Right hindlimb (tissue), 1 donor: Measurements from ENCODE around the gene CCDC192.

Source experiments
- DNase-seq: peaks from one replicate; pipeline ENCODE4 v3.0.0-alpha.2; 2018

The CCDC192 gene

DNA sequence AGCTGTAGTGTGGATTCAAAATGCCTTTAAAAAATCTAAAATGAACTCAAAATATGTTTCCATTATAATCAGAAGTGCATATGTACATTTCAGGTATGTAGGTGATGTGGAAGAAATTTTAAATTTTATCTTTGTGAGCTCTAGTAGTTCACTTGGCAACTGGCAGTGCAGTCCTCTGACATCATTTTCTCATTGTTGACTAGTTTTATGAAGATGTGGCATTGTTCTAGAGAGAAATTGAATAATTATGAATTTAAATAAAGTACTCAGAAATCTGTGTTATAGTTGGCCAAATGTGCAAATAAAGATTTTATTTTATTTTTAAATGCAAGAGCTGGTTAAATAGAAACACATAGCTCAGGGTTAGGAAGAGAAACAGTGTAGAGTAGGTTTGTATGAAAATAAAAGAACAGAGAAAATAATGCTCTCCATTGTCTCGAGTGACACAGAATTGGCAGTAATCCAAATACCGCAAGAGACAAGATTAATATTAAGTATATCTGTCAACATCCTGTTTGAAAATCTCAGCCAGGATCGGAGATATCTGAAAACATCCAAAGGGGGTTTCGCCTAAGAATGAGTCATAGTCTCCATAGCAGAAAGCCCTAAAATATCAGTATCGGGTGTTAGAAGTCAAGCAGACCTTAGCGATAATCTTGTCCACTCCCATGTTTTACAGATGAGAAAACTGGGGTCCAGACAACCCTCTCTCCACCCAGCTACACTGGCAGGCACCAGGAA, 189.4 kb downstream of the CCDC192 start:
- DNase-seq: no peak

DNA sequence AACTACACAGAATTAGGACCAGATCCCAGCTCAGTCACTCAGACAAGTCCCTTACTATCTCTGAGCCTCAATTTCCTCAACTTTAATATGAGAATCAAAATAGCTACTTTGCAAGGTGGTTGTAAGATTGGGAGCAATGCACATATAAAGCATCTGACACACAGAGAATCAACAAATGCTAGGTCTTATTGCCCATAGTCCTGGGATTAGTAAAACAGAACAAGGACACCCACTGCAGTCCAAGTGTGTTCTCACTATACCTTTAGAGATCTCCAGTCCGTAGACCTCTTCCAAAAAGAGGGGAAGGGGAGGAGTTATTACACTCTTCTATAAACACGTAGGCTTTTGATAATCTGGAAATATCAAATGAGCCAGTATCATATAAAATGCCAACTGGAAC, 190.0 kb downstream of the CCDC192 start:
- DNase-seq: no peak

DNA sequence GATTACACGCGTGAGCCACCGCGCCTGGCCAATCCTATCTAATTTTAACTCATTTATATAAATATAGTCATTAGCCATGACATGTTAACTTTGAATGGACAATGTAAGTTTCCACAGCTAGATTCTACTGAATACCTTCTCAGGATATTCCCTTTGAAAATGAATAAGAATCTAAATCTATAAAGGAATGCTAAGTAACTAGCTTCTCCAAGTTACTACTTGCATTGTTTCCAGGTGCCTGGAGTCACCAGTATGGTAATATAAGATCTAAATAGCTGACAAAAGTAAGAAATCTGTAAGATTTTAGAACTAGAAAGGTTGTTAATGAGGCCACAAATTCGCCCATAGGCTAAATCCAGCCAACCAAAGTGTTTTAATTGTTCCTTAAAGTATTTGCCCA, 191.3 kb downstream of the CCDC192 start:
- DNase-seq: no peak

DNA sequence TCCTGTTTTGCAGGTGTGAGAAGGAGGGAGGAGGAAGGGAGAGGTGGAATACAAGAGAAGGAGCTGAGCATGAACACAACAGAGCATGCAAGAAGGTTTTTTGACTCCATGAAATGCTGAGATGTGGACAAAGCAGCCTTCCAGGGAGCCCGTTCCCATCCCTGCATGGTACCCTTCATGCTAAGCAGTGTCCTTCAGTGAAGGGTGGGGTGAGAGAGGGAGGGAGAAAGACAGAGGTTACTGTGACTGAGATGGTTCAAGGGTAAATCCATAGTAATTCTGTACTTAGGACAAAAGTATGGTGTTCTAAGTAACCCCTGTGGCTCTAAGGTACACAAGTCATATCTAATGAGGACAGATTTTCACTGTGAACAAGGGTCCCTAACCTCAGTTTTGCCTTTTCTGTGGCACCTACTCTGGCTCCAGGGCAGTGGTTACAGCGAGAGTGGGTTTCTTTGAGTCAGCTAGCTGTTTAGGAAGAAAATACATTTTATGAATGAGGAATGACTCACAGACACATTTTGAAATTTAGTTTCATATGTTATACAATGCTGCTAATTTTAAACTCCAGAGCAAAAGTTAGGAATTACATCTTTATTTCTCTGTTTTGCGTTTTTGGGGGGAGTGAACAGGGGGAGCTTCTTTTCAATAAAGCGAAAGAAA, 195.5 kb downstream of the CCDC192 start:
- no peak for DNase-seq

DNA sequence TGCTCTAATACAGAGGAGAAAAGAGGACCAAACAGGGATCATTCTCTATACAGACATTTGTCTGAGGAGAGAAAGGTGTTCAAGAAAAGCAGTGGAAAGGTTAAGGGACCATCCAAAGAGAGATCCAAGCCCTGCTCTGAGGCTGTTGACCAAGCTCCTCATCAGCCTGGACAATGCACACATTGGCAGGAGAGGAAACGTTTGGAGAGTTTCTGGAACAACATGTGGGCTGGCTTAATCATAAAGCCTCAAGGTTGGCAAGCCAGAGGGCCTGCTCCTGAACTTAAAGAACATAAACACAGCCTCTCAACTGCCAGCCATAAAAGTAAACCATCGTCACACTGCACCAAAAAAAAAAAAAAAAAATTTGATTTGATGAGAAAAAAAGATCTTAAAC, 196.0 kb downstream of the CCDC192 start:
- no peak for DNase-seq

DNA sequence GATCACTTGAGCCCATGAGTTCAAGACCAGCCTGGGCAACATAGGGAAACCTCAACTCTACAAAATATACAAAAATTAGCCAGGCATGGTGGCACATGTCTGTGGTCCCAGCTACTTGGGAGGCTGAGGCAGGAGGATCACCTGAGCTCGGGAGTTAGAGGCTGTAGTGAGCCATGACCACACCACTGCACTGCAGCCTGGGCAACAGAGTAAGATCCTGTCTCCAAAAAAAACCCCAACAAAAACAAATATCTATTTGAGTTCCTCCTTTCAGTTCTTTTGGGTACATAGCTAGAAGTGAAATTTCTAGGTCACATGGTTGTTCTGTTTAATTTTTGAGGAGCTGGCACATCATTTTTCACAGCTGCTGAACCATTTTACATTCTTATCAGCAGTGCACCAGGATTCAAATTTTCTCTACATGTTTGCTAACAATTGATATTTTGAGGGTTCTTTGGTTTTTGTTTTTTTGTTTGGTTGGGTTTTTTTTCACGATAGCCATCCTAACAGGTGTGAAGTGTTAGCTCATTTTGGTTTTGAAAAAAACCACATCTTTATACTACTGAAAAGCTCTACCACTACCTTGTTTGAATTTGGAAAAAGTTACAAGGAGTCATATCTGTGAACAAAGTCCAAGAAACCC, 203.5 kb downstream of the CCDC192 start:
- DNase-seq: no peak

DNA sequence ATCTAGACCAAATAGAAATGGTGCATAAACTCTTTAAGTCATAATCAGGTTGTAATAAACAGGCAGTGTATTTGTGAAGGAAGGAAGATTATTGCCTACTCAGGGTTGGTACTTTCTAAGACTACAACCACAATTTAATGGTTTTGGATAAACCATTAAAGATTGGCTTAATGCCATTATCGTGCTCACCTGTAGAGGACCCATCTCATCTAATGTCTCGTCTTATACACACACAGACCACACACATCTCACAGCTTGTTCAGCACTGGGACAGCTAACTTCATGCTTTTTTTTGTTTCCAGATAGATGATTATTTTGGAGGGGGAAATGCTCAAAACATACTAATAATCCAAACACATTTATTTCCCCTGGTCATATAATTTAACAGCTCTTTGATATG, 204.7 kb downstream of the CCDC192 start:
- DNase-seq: no peak

DNA sequence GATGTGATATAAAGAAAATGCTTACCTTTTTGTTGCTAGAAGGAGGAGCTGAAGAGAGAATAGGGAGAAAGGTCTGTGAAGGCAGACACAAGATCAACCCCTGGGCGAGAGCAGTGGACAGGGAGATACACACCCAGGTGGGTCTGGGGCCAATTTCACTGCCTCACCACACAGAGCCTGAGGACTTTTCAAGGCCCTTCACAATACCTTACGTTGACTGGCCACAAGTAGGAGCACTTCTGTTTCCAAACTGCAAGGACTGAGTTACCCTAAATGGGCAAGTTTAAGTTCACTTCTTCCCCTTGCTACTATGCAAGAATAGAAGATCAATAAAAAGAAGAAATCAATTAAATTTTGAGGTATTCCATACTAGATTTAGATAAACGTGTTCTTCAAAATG, 205.9 kb downstream of the CCDC192 start:
- DNase-seq: no peak

DNA sequence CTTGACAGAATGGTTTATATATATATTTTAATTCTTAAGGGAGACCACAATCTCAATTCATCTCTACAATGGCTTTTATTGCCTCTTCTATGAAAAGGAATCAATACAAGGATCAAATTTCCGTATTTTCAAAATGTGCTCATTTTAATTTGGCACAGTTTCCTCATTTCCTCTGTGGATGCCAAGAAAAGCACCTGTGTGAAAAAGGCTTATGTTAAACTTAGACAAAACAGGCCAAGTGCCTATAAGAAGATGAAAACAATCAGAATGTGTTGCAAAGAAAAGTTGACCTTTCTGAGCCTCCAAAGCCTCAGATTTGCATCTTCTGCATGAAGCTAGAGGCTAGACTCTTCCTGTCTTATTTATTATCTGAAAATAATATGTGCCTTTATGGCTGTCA, 206.6 kb downstream of the CCDC192 start:
- DNase-seq: no peak

DNA sequence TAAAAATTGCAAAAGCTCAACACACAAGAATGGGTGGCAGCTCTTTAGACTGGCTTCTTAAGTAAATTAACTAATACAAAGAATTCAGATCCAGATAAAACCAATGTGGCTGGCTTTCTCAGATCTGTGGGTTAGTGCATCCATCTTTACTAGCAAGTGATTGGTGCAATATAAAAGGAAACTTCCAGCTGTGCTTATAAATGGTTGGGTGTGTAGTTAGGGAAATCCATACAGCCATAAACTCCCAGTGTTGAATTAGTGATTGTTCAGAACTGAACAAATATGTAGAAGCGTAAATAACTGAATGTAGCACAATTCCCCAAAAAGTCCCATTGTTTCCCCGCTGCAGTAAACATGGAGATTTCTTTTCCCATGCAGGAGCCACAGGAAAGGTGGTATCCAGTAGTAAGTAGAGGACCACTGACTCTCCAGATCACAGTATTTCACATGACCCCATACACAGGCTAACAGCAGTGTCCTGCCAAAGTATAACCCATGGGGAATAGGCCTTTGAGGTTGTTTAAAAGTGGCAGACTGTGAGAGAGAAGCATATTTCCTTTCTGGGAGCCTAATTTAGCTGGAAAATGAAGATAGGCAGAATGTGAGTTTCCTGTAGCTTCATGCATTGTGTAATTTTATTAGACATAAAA, 207.2 kb downstream of the CCDC192 start:
- no peak for DNase-seq

DNA sequence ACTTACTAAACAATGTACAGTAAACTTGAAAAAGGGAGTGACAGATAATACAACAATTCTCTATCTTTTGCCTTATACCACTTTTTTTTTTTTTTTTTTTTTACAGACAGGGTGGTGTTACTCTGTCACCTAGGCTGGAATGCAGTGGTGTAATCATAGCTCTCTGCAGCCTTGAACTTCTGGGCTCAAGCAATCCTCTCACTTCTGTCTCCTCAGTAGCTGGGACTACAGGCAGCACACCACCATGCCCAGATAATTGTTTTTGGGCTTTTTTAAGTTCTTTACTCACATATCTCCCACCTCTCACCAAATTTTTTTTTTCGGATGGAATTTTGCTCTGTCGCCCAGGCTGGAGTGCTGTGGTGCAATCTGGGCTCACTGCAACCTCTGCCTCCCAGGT, 208.4 kb downstream of the CCDC192 start:
- no peak for DNase-seq

DNA sequence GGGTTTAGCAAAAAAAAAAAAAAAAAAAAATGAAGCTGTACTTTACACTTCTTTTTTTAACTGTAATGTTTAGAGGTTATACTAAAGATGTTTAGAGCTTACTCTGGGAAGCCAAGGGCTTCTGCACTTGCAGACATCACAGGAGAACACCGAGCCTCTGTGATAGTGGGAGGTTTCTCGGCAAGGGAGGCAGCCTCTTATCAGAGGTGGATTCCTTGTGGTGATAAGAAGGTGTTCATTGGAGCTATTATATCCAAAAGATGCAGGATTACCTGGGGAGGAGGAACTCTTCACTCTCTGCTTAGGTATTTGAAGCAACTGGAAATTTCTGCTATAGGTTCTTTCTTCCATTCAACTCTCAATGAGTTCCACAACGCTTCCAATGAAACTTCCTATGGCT, 209.2 kb downstream of the CCDC192 start:
- no peak for DNase-seq

DNA sequence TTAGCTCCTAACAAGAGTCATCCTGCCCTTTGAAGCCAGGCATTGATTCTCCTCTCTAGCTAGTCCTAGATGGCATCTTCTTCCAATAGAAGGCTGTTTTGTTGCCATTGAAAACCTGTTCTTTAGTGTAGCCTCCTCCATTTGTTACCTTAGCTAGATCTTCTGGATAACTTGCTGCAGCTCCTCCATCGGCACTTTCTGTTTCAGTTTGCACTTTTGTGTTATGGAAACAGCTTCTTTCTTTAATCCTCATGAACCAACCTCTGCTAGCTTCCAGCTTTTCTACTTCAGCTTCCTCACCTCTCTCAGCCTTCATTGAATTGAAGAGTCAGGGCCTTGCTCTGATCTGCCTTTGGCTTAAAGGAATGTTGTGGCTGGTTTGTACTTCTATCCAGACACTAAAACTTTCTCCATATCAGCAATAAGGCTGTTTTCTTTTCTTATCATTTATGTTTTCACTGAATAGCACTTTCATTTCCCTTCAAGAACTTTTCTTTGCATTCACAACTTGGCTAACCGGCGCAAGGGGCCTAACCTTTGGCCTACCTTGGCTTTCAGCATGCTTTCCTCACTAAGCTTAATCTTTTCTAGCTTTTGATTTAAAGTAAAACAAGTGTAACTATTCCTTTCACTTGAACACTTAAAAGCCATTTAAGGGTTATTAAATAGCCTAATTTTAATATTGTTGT, 213.8 kb downstream of the CCDC192 start:
- DNase-seq: no peak

DNA sequence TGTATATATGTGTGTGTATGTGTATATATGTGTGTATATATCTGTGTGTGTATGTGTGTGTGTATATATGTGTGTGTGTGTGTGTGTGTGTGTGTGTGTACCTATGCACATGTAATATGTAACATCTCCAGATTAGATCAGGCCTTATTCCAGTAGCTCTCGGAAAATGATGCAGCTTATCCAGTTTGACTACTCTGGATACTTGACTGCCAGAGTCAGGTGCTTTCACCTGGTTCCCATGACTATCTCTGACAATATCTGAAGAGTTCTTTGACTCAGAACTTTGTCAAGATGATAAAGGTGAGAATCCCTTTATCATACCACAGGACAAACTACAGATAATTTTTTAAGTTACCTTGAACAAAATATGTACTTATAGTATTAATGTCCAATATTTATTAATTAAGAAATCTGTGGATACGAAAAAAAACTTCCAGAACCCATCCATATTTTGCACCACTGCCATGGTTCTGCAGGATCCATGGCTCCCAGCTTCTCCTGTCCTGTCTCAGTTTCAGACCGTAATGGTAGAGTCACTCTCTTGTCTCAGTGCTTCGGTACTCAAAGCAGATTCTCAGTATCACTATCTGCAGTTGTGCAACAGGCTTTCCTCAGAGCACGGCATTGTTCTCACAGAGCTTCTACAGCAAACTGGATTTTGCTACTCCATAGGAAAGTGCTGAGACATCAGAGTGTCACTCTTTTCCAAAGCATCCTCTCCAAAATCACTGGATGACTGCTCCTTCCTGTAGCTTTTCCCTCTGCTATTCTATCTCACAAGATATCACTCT, 216.0 kb downstream of the CCDC192 start:
- DNase-seq: no peak

DNA sequence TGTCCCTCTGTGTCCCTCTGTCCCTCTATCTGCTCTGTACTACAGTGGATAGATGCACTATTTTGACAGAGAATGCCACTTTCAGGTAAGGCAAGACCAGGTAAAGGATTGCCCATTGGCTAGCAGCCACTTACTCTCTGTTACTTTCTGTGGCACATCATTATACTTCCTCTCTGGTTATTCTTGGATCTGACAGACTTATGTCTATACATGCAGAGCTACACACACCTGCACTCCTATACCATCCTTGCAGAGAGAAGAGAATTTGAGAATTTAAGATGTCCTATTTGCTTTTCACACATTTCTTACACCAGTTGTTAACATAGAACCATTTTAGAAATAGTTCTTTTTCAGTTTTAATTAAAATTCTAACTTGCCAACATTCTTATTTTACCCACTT, 216.6 kb downstream of the CCDC192 start:
- DNase-seq: no peak

DNA sequence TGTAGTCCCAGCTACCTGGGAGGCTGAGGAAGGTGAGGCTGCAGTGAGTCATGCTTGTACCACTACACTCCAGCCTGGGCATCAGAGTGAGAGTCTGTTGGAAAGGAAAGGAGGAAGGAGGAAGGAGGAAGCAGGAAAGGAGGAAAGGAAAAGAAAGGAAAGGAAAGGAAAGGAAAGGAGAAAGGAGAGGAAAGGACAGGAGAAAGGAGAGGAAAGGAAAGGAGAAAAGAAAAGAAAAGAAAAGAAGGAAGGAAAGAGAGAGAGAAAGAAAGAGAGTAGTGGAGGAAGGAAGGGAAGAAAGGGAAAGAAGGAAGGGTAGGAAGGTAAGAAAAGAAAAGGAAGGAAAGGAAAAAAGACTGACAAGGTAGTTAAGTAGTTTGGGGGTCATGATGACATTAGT, 217.7 kb downstream of the CCDC192 start:
- DNase-seq: no peak

DNA sequence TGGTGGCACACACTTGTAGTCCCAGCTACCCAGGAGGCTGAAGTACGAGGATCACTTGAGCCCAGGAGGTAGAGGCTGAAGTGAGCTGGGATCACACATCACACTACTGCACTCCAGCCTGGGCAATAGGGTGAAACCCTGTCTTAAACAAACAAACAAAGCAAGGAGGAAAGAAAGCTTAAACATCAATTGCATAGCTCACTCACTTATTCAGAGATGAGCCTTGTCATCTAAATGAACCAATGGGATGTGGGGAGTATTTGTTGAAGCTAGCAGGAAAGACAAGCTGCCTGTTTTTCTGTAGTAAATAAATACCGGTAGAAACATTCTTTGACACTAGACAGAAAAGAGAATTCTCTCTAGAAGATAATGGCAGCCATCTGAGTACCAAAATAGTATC, 219.4 kb downstream of the CCDC192 start:
- DNase-seq: no peak

DNA sequence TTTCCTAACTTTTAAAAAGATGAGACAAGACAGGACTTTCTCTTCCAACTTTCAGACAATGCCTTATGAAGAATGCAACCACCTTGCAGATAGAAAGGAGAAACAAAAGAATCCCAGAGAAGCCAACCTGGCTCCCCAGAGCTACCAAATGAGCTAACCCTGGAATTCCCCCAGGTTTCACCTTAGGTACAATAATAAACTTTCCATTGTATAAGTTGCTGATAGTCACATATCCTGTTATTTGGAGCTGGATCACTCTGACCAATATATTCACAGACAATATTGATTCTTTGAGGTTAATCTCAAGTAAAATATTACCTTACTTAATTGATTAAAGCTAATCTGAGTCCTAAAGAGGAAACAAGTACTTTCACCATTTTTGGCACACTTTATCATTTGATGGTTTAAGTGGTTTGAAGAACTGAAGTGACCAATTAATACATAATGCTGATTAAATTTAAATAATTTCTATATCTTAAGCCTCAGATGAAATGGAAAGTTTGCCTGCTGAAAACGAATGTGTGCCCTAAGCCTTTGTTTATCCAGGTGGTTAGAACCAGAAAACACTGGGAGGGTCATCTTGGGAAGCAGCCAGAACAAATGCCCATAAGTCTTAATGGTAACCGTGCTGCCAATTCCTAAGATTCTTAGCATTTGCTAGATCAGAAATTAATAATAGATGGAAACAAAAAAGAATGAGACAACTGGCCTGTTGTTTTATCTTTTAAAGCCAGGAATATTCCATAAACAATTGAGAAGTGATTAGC, 220.8 kb downstream of the CCDC192 start:
- DNase-seq: no peak

DNA sequence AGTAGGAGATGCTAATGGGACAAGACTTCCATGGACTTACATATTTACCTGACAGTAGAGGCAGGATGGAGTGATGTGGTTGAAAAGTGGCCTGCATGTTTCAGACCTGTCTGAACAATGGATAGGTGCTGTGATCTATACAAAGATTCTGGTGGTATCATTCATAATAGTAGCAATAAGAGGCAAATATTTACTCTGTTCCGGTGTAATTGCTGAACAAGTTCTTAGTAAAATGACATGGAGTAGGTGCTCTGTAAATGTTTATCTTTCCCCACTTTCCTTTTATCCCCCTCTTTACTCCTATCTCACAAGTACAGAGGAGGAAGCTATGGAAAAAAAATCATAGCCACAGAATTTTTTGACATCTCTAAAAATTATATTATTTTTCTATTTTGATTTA, 221.4 kb downstream of the CCDC192 start:
- DNase-seq: no peak

DNA sequence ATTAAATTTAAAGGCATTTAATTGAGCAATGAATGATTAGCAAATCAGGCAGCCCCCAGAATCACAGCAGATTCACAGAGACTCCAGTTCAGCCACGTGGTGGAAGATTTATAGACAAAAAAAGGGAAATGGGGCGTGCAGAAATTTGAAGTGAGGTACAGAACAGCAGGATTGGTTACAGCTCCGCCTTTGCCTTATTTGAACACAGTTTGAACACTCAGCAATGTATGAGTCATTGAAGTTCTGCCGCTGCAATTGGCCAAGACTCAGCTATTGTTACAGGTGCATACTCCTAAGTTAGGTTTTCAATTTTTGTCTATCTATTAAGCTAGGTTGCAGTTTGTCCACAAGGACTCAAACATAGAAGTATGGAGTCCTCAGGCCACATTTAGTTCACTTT, 222.7 kb downstream of the CCDC192 start:
- DNase-seq: no peak

DNA sequence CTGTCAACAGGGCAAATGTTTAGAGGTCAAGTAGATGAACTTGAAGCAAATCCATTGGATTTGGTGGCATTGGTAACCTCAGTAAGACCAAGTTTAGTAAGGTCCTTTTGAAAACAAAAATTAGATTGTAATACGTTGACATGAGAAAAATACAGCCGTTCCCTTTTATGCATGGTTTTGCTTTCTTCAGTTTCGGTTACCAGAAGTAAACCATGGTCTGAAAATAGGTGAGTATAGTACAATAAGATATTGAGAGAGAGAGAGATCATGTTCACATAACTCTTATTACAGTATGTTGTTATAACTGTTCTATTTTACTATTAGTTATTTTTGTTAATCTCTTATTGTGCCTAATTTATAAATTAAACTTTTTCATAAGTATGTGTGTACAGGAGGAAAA, 223.8 kb downstream of the CCDC192 start:
- no peak for DNase-seq

DNA sequence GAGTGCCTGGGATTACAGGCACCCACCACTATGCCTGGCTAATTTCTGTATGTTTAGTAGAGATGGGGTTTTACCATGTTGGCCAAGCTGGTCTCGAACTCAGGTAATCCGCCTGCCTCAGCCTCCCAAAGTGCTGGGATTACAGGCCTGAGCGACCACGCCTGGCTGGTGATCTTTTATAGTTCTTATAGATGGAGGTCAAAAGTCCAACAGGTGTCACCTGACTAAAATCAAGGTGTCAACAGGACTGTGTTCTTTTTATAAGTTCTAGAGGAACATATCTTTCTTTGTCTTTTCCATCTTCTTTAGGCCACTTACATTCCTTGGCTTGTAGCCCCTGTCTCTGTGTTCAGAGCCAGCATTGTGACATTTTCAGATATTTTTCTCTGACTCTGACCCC, 224.9 kb downstream of the CCDC192 start:
- DNase-seq: no peak
